Measurements from ENCODE around the gene SGTA. TPM values are rescaled to one million over a fixed set of nuclear protein-coding genes. Genes with fewer than 3 reads are reported as not detected.

SGTA gene
- total RNA-seq, 1 donor from 2014 or later, result 29.8 TPM

GRCh38 chr19:2780284-2780683, 2.8 kb downstream of the SGTA start:
- H3K4me1 ChIP-seq, result peaks cover 7 to 28% of the 10 kb centered on the region in 2 donors
- intact Hi-C loops (cut with DNase I), result no loop called here

GRCh38 chr19:2779121-2779740, 3.8 kb downstream of the SGTA start:
- Histone ChIP-seq H3K27me3 (no peaks in the 10 kb centered on the region), H3K4me3 (no peak overlapping the region), H3K36me3 (no peaks in the 10 kb centered on the region), H3K4me1 (peaks cover 7 to 22% of the 10 kb centered on the region in 2 donors), H3K9me3 (no peaks in the 10 kb centered on the region), H3K27ac (no peak overlapping the region)
- intact Hi-C loops (cut with DNase I), result no loop called here
- DNase-seq (ENCODE audit: low spot score in 2 of 2), result no peak
- TF ChIP-seq CTCF (IDR thresholded peaks at IDR 0.05), result no peak

More at GRCh38 chr19:2780284-2780683, 2.8 kb downstream of the SGTA start:
- TF ChIP-seq CTCF (IDR thresholded peaks at IDR 0.05), result no peak
- Histone ChIP-seq H3K36me3 (no peaks in the 10 kb centered on the region), H3K27me3 (no peaks in the 10 kb centered on the region), H3K9me3 (no peaks in the 10 kb centered on the region), H3K4me3 (no peak overlapping the region), H3K27ac (no peak overlapping the region)
- no peak for DNase-seq (ENCODE audit: low spot score in 2 of 2)

- Histone ChIP-seq H3K4me3 (no peak overlapping the region), H3K27ac (no peak overlapping the region), H3K36me3 (no peaks in the 10 kb centered on the region), H3K4me1 (peaks cover 7 to 16% of the 10 kb centered on the region in 2 donors), H3K9me3 (no peaks in the 10 kb centered on the region), H3K27me3 (no peaks in the 10 kb centered on the region)
- TF ChIP-seq CTCF (IDR thresholded peaks at IDR 0.05), result no peak
- DNase-seq (ENCODE audit: low spot score in 2 of 2), result no peak
- intact Hi-C loops (cut with DNase I), result no loop called here
These were observed 5.0 kb downstream of the SGTA start for GRCh38 chr19:2777952-2778683.

GRCh38 chr19:2775556-2776430, 7.3 kb downstream of the SGTA start:
- intact Hi-C loops (cut with DNase I), result no loop called here
- no peaks in the 10 kb centered on the region for H3K27me3 ChIP-seq
- no peak for TF ChIP-seq CTCF (IDR thresholded peaks at IDR 0.05)
- peak overlapping the region in 1 of 2 donors; percentile 7 for H3K4me3 ChIP-seq
- DNase-seq (ENCODE audit: low spot score in 2 of 2), result peak; percentile 27 to 82
- H3K9me3 ChIP-seq, result no peaks in the 10 kb centered on the region
- peaks cover 0 to 4% of the 10 kb centered on the region in 2 donors for H3K36me3 ChIP-seq
- peak overlapping the region; percentile 50 to 56 for H3K27ac ChIP-seq
- H3K4me1 ChIP-seq, result peaks cover 0 to 5% of the 10 kb centered on the region in 2 donors

- no peak overlapping the region for H3K4me3 ChIP-seq
- H3K36me3 ChIP-seq, result peaks cover 0 to 8% of the 10 kb centered on the region in 2 donors
- H3K27me3 ChIP-seq, result no peaks in the 10 kb centered on the region
- TF ChIP-seq CTCF (IDR thresholded peaks at IDR 0.05), result no peak
- intact Hi-C loops (cut with DNase I), result no loop called here
- DNase-seq (ENCODE audit: low spot score in 2 of 2), result no peak
- no peaks in the 10 kb centered on the region for H3K9me3 ChIP-seq
- peaks cover 0 to 8% of the 10 kb centered on the region in 2 donors for H3K4me1 ChIP-seq
- H3K27ac ChIP-seq, result peak overlapping the region; percentile 50 to 56
These were observed 8.0 kb downstream of the SGTA start for GRCh38 chr19:2774953-2775555.

All from ascending aorta (tissue), 2 donors.